HepG2 (cell line): ENCODE data around the gene H6PD. TPM values are rescaled to one million over a fixed set of nuclear protein-coding genes. Genes with fewer than 3 reads are reported as not detected.
A peak's percentile ranks its signal among the peaks of the same experiment; 100 is the strongest.

Source experiments
- ARID2 ChIP-seq: sonication (generic); formaldehyde crosslinking; IDR thresholded peaks from 2 replicates; pipeline ENCODE4 v1.8.1; 2022; ENCODE audit warnings: mild to moderate bottlenecking, missing genetic modification reagents, borderline replicate concordance
- BHLHE40 ChIP-seq: IDR thresholded peaks from 2 replicates; pipeline ENCODE4 v1.6.1; 2011; ENCODE audit warnings: low read length, improper control_type of control experiment
- FOXJ3 ChIP-seq: sonication (generic); formaldehyde crosslinking; IDR thresholded peaks from 2 replicates; pipeline ENCODE4 v1.4.0; 2020; ENCODE audit warnings: missing genetic modification reagents, mild to moderate bottlenecking, borderline replicate concordance
- MED8 ChIP-seq: sonication (generic); formaldehyde crosslinking; IDR thresholded peaks from 2 replicates; pipeline ENCODE4 v1.8.1; 2023; ENCODE audit warnings: mild to moderate bottlenecking, missing genetic modification reagents; ENCODE audit not compliant: insufficient replicate concordance
- NFIB ChIP-seq: sonication (generic); formaldehyde crosslinking; IDR thresholded peaks from 2 replicates; pipeline ENCODE4 v1.9.0; 2021; ENCODE audit warnings: missing genetic modification reagents, mild to moderate bottlenecking, borderline replicate concordance
- NONO ChIP-seq, 2 experiments: fragments of 450-650 bp in 1 of 2; sonication (generic) in 1 of 2; formaldehyde crosslinking in 1 of 2; IDR thresholded peaks in 1 of 2; conservative IDR thresholded peaks in 1 of 2; 2 replicates each; pipeline versions ENCODE4 v1.6.1 to v1.8.0; 2017 to 2022; ENCODE audit warnings: mild to moderate bottlenecking in 1 of 2, missing genetic modification reagents in 1 of 2, moderate library complexity in 1 of 2
- NPAS2 ChIP-seq: sonication (generic); formaldehyde crosslinking; IDR thresholded peaks from 2 replicates; pipeline ENCODE4 v1.8.0; 2022; ENCODE audit warnings: mild to moderate bottlenecking, missing genetic modification reagents, borderline replicate concordance
- NR2F6 ChIP-seq, 2 experiments: IDR thresholded peaks; 2 replicates each; pipeline ENCODE4 v1.6.1; 2016; ENCODE audit warnings: antibody characterized with exemption in 1 of 2, mild to moderate bottlenecking in 1 of 2
- NR3C1 ChIP-seq: sonication (generic); formaldehyde crosslinking; IDR thresholded peaks from 2 replicates; pipeline ENCODE4 v1.4.0; 2020; ENCODE audit warnings: missing genetic modification reagents
- REL ChIP-seq: sonication (generic); formaldehyde crosslinking; conservative IDR thresholded peaks from 2 replicates; pipeline ENCODE4 v1.8.0; 2022; ENCODE audit warnings: mild to moderate bottlenecking, missing genetic modification reagents, moderate library complexity
- RFXAP ChIP-seq: sonication (generic); formaldehyde crosslinking; IDR thresholded peaks from 2 replicates; pipeline ENCODE4 v1.4.0; 2020; ENCODE audit warnings: missing genetic modification reagents, borderline replicate concordance
- TAF1 ChIP-seq: sonication (generic); formaldehyde crosslinking; IDR thresholded peaks from 2 replicates; pipeline ENCODE4 v1.4.0; 2020; ENCODE audit warnings: missing genetic modification reagents
- U2AF2 ChIP-seq: fragments of 200-400 bp; formaldehyde crosslinking; IDR thresholded peaks from 2 replicates; pipeline ENCODE4 v1.6.1; 2017; ENCODE audit warnings: low read depth, mild to moderate bottlenecking, low read length
- ZBTB1 ChIP-seq: sonication (generic); formaldehyde crosslinking; IDR thresholded peaks from 2 replicates; pipeline ENCODE4 v1.4.0; 2020; ENCODE audit warnings: missing genetic modification reagents, borderline replicate concordance
- ZFX ChIP-seq: sonication (generic); formaldehyde crosslinking; IDR thresholded peaks from 2 replicates; pipeline ENCODE4 v1.4.0; 2020; ENCODE audit warnings: mild to moderate bottlenecking, low read depth, missing genetic modification reagents, moderate library complexity
- ZNF296 ChIP-seq: sonication (generic); formaldehyde crosslinking; conservative IDR thresholded peaks from 2 replicates; pipeline ENCODE4 v1.5.0; 2020; ENCODE audit warnings: mild to moderate bottlenecking, missing genetic modification reagents
- ZNF530 ChIP-seq: sonication (generic); formaldehyde crosslinking; IDR thresholded peaks from 2 replicates; pipeline ENCODE4 v1.5.0; 2020; ENCODE audit warnings: low read depth, mild to moderate bottlenecking, missing genetic modification reagents
- ZNF556 ChIP-seq: sonication (generic); formaldehyde crosslinking; IDR thresholded peaks from 2 replicates; pipeline ENCODE4 v1.4.0; 2020; ENCODE audit warnings: mild to moderate bottlenecking, missing genetic modification reagents, borderline replicate concordance
- ZNF607 ChIP-seq: sonication (generic); formaldehyde crosslinking; IDR thresholded peaks from 2 replicates; pipeline ENCODE4 v1.5.1; 2020; ENCODE audit warnings: missing genetic modification reagents, mild to moderate bottlenecking, borderline replicate concordance
- ZSCAN21 ChIP-seq: sonication (generic); formaldehyde crosslinking; IDR thresholded peaks from 2 replicates; pipeline ENCODE4 v1.8.0; 2022; ENCODE audit warnings: mild to moderate bottlenecking, missing genetic modification reagents, moderate library complexity, borderline replicate concordance
- polyA plus RNA-seq, 8 experiments: library from polyadenylated mRNA; depleted of rRNA in 3 of 8; stranded (reverse) in 7 of 8; unstranded in 1 of 8; fragments of >200 nt; fragmentation: Illumina TruSeq in 4 of 8; extraction: Trizol in 4 of 8; gene quantifications; 2 replicates each; pipeline versions ENCODE4 v1.2.1 to v1.2.3, GENCODE V29; 2011 to 2016; ENCODE audit warnings: low read depth in 4 of 8, missing spikeins in 1 of 8, mixed read lengths in 1 of 8; ENCODE audit not compliant: insufficient read depth in 1 of 8
- total RNA-seq, 5 experiments: library from RNA; depleted of rRNA; stranded (reverse); fragments of >200 nt; fragmentation: Illumina TruSeq; extraction: Trizol; gene quantifications; 2 replicates each; pipeline ENCODE4 v1.2.3, GENCODE V29; 2016; ENCODE audit warnings: low read depth in 1 of 5
- TF ChIP-seq, protein P1 (sequence below): sonication (generic); formaldehyde crosslinking; IDR thresholded peaks from 2 replicates; pipeline ENCODE4 v1.4.0; 2020; ENCODE audit warnings: mild to moderate bottlenecking, missing genetic modification reagents
- TF ChIP-seq, protein P2 (sequence below): IDR thresholded peaks from 2 replicates; pipeline ENCODE4 v1.6.1; 2016; ENCODE audit warnings: missing compliant biosample characterization, missing genetic modification reagents, borderline replicate concordance
- TF ChIP-seq, protein P3 (sequence below): sonication (generic); formaldehyde crosslinking; IDR thresholded peaks from 2 replicates; pipeline ENCODE4 v1.8.0; 2022; ENCODE audit warnings: mild to moderate bottlenecking, missing genetic modification reagents, moderate library complexity
- TF ChIP-seq, protein P4 (sequence below): IDR thresholded peaks from 2 replicates; pipeline ENCODE4 v1.6.1; 2016; ENCODE audit warnings: missing compliant biosample characterization, missing genetic modification reagents, borderline replicate concordance

Gene H6PD
- total and polyA plus RNA-seq, 2 of the 13 experiments (the other 11 are each of a cell fraction or from before 2014, with no cell fraction given), result 9.3 to 14.1 TPM

DNA sequence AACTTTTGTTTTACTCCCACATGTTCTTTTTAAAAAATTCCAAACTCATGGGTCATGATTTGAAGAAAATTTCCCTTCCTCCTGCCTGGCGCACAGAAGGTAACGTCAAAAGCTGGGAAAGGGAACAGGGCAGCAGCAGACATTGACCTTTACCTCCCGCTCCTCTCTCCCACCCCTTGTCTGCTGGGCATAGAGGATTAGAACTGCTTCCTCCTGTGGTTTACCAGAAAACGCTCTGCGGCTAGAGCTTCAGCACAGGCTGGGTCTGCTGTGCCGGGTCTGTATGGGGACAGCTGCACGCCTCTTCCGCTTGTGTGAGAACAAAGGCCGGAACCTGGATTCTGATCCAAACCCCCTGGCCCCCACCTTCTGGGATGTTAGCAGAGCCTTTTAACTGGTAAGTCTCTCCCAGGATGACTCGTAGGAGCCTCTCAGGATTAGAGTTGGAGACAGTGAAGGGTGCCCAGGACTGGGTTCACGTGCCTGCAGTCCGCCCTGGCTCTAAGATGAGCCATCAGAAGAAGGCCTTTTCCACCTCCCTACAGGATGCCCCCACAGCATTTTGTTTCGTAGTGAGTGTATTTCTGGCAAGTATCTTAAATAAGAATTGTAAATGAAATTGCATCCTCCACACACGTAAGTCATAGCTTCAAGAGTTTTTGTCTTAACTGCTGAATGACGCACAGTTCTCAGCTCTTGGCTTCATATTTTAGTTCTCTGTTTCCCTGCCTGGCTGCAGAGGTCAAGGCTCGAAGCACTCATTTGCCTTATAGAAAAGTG lies 5.2 kb downstream of the H6PD start (continued):
- no peak for TF ChIP-seq ZSCAN21 (CRISPR knock-in tag)
- TF ChIP-seq BHLHE40, result no peak
- TF ChIP-seq ZBTB1, result no peak
- TF ChIP-seq NPAS2 (CRISPR knock-in tag), result no peak
- no peak for TF ChIP-seq ZNF530 (CRISPR knock-in tag)
- TF ChIP-seq FOXJ3 (CRISPR knock-in tag), result no peak
- no peak for TF ChIP-seq NONO (IDR thresholded peaks at IDR 0.05)
- TF ChIP-seq NONO (CRISPR knock-in tag; conservative IDR thresholded peaks at IDR 0.05), result no peak
- TF ChIP-seq, protein P1, sequence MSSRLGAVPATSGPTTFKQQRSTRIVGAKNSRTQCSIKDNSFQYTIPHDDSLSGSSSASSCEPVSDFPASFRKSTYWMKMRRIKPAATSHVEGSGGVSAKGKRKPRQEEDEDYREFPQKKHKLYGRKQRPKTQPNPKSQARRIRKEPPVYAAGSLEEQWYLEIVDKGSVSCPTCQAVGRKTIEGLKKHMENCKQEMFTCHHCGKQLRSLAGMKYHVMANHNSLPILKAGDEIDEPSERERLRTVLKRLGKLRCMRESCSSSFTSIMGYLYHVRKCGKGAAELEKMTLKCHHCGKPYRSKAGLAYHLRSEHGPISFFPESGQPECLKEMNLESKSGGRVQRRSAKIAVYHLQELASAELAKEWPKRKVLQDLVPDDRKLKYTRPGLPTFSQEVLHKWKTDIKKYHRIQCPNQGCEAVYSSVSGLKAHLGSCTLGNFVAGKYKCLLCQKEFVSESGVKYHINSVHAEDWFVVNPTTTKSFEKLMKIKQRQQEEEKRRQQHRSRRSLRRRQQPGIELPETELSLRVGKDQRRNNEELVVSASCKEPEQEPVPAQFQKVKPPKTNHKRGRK (CRISPR knock-in tag), result no peak
- TF ChIP-seq TAF1 (CRISPR knock-in tag), result no peak; the same call in 1 of the 2 replicates
- no peak for TF ChIP-seq ARID2 (CRISPR knock-in tag)
- no peak for TF ChIP-seq REL (CRISPR knock-in tag)
- TF ChIP-seq, protein P2, sequence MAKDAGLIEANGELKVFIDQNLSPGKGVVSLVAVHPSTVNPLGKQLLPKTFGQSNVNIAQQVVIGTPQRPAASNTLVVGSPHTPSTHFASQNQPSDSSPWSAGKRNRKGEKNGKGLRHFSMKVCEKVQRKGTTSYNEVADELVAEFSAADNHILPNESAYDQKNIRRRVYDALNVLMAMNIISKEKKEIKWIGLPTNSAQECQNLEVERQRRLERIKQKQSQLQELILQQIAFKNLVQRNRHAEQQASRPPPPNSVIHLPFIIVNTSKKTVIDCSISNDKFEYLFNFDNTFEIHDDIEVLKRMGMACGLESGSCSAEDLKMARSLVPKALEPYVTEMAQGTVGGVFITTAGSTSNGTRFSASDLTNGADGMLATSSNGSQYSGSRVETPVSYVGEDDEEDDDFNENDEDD (CRISPR knock-in tag), result peak; percentile 40; the same call in 1 of the 2 replicates
- TF ChIP-seq, protein P3, sequence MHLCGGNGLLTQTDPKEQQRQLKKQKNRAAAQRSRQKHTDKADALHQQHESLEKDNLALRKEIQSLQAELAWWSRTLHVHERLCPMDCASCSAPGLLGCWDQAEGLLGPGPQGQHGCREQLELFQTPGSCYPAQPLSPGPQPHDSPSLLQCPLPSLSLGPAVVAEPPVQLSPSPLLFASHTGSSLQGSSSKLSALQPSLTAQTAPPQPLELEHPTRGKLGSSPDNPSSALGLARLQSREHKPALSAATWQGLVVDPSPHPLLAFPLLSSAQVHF, result no peak
- no peak for TF ChIP-seq U2AF2
- TF ChIP-seq, protein P4, sequence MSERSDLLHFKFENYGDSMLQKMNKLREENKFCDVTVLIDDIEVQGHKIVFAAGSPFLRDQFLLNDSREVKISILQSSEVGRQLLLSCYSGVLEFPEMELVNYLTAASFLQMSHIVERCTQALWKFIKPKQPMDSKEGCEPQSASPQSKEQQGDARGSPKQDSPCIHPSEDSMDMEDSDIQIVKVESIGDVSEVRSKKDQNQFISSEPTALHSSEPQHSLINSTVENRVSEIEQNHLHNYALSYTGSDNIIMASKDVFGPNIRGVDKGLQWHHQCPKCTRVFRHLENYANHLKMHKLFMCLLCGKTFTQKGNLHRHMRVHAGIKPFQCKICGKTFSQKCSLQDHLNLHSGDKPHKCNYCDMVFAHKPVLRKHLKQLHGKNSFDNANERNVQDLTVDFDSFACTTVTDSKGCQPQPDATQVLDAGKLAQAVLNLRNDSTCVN (CRISPR knock-in tag), result no peak
- peak; percentile 68 for TF ChIP-seq NR2F6 (IDR thresholded peaks at IDR 0.05)
- TF ChIP-seq NR2F6 (CRISPR knock-in tag; IDR thresholded peaks at IDR 0.05), result peak; percentile 88
- TF ChIP-seq ZNF607 (CRISPR knock-in tag), result no peak
- TF ChIP-seq NFIB (CRISPR knock-in tag), result no peak
- TF ChIP-seq MED8 (CRISPR knock-in tag), result no peak
- no peak for TF ChIP-seq RFXAP (CRISPR knock-in tag)
- TF ChIP-seq ZFX, result peak; percentile 52
- TF ChIP-seq NR3C1 (CRISPR knock-in tag), result no peak
- TF ChIP-seq ZNF556 (CRISPR knock-in tag), result no peak
- no peak for TF ChIP-seq ZNF296
